H1 (cell line): ENCODE measurements around the gene GNG5. TPM values are rescaled to one million over a fixed set of nuclear protein-coding genes. Genes with fewer than 3 reads are reported as not detected.

ENCODE experiments used
- CHD2 ChIP-seq: IDR thresholded peaks from 2 replicates; pipeline ENCODE4 v1.6.1; 2012; ENCODE audit warnings: low read length, improper control_type of control experiment
- polyA plus RNA-seq, 7 experiments: library from polyadenylated mRNA; depleted of rRNA in 3 of 7; stranded (reverse) in 5 of 7; unstranded in 2 of 7; fragments of >200 nt in 5 of 7; fragments of 200-250 nt in 2 of 7; gene quantifications; 1 replicate in 5 of 7; 2 replicates in 1 of 7; 4 replicates in 1 of 7; pipeline versions ENCODE4 v1.2.1 to v1.2.3, GENCODE V29; 2011 to 2013; ENCODE audit warnings: missing spikeins in 2 of 7, mixed read lengths in 2 of 7
- total RNA-seq: library from RNA; stranded (reverse); fragmentation: NEBNext Ultra II Directional; extraction: Animal tissue kit (Norgen Biotek cat#: 25700); gene quantifications from 2 replicates; pipeline ENCODE4 v1.2.1, GENCODE V29; 2021

GNG5 gene
- total and polyA plus RNA-seq, 2 of the 8 experiments (the other 6 are each of a cell fraction or from before 2014, with no cell fraction given): 94.0 to 104 TPM

DNA sequence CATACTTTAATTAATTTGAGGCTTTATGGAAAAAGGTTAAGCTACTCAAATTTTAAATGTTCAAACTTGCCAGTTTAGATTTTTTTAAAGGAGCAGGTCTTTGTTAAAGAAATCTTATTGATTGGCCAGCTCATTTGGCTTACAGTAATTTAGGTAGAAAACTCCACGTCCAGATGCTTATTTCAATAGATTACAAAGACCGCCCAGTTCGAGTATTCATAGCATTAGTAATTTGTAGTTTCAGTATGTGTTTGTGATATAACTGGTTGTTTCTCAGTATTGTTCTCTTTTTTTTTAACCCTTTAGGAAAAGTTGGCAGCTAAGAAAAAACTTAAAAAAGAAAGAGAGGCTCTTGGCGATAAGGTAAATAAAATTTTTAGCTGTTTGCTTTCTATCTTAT, 25.7 kb downstream of the GNG5 start (continued):
- no peak for TF ChIP-seq CHD2
- TF ChIP-seq, all 59 proteins: peak for 0
